Smooth muscle cell (in vitro differentiated cells): Measurements from ENCODE around the gene GPATCH8. TPM values are rescaled to one million over a fixed set of nuclear protein-coding genes. Genes with fewer than 3 reads are reported as not detected.

Experiments used
- DNase-seq: peaks from one replicate; lab custom pipeline; 2025; ENCODE audit not compliant: unreplicated experiment; lab: John Stamatoyannopoulos, UW
- H2AFZ ChIP-seq: fragments of 200-600 bp; sonication (generic); 2 replicates; pipeline ENCODE4 v1.6.0; 2016; ENCODE audit warnings: antibody characterized with exemption, low read depth, mild to moderate bottlenecking
- H3F3A ChIP-seq: fragments of 200-600 bp; sonication (generic); 2 replicates; pipeline ENCODE4 v1.6.0; 2017; ENCODE audit warnings: antibody characterized with exemption, low read depth
- H3K27ac ChIP-seq: fragments of 200-600 bp; sonication (generic); 2 replicates; pipeline ENCODE4 v1.5.1; 2016; ENCODE audit warnings: low read depth, mild to moderate bottlenecking
- H3K27me3 ChIP-seq: fragments of 200-600 bp; sonication (generic); 2 replicates; pipeline ENCODE4 v1.6.1; 2016; ENCODE audit warnings: low read depth, mild to moderate bottlenecking
- H3K36me3 ChIP-seq: fragments of 200-600 bp; sonication (generic); 2 replicates; pipeline ENCODE4 v1.5.1; 2016; ENCODE audit warnings: low read depth
- H3K4me1 ChIP-seq: fragments of 200-600 bp; sonication (generic); 2 replicates; pipeline ENCODE4 v1.5.1; 2016; ENCODE audit warnings: low read depth
- H3K4me2 ChIP-seq: fragments of 200-600 bp; sonication (generic); 2 replicates; pipeline ENCODE4 v1.6.0; 2016; ENCODE audit warnings: mild to moderate bottlenecking
- H3K4me3 ChIP-seq: fragments of 200-600 bp; sonication (generic); 2 replicates; pipeline ENCODE4 v1.5.1; 2016; ENCODE audit warnings: mild to moderate bottlenecking
- H3K79me2 ChIP-seq: fragments of 200-600 bp; sonication (generic); 2 replicates; pipeline ENCODE4 v1.6.0; 2016; ENCODE audit warnings: low read depth, mild to moderate bottlenecking
- H3K9ac ChIP-seq: fragments of 200-600 bp; sonication (generic); 2 replicates; pipeline ENCODE4 v1.6.0; 2016; ENCODE audit warnings: low read depth
- H3K9me3 ChIP-seq: fragments of 200-600 bp; sonication (generic); replicated peaks from 2 replicates; pipeline ENCODE4 v1.5.1; 2016; ENCODE audit warnings: low read depth
- H4K20me1 ChIP-seq: fragments of 200-600 bp; sonication (generic); 2 replicates; pipeline ENCODE4 v1.6.0; 2016; ENCODE audit warnings: low read depth
- CTCF ChIP-seq: fragments of 200-600 bp; sonication (generic); IDR thresholded peaks from 2 replicates; pipeline ENCODE4 v1.5.1; 2017; ENCODE audit warnings: borderline replicate concordance, mild to moderate bottlenecking, antibody characterized with exemption; ENCODE audit not compliant: insufficient read depth, poor library complexity, severe bottlenecking
- WGBS: methylation state at CpG from one replicate; pipeline ENCODE4 v1.1.7; 2016; ENCODE audit warnings: low lambda C conversion rate; 5-methylcytosine and 5-hydroxymethylcytosine counted together
- polyA plus RNA-seq: library from polyadenylated mRNA; unstranded; fragments of >200 nt; fragmentation: Nextera tagmentation; extraction: Ambion mirVana; gene quantifications from 2 replicates; pipeline ENCODE4 v1.2.1, GENCODE V29; 2016
- total RNA-seq: library from RNA; depleted of rRNA; stranded (reverse); fragments of >200 nt; gene quantifications from 2 replicates; pipeline ENCODE4 v1.2.3, GENCODE V29; 2014

Gene GPATCH8
- total and polyA plus RNA-seq, 2 experiments from 2014 or later: 17.6 to 25.0 TPM

DNA sequence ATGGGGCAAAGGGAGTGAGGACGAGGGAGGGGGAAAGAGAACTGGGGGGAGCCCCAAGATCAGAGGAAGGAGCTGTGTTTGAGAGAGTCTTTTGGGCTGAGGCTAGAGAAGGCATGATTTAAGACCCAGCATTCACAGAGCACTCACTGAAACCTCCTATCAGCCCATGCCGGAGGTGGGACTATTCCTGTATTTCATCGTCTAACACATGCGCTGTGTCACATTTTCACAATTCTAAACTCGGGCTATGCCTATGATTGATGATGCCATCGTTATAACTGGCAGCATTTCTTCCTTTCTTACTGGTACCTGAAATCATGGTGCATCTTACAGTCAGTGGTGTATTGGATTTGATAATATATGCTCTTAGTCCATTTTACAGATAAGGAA is 143.1 kb downstream of the GPATCH8 start:
- WGBS: 74% methylated on average over 6 of the region's 6 CpGs
- Histone ChIP-seq H3K9ac (no peak overlapping the region), H3K36me3 (no peaks in the 10 kb centered on the region), H3F3A (peaks cover 12% of the 10 kb centered on the region), H3K79me2 (peaks cover 12% of the 10 kb centered on the region), H2AFZ (no peak overlapping the region), H3K4me3 (no peak overlapping the region), H3K9me3 (no peaks in the 10 kb centered on the region), H3K27ac (no peak overlapping the region), H3K4me2 (peak overlapping the region; percentile 94), H3K27me3 (no peaks in the 10 kb centered on the region), H3K4me1 (peaks cover 25% of the 10 kb centered on the region), H4K20me1 (peaks cover 51% of the 10 kb centered on the region)
- no peak for TF ChIP-seq CTCF
- DNase-seq: no peak

GRCh38 chr17:44359458-44360143 is 143.6 kb downstream of the GPATCH8 start:
- Histone ChIP-seq H3F3A (peaks cover 12% of the 10 kb centered on the region), H3K4me2 (no peak overlapping the region), H3K9me3 (no peaks in the 10 kb centered on the region), H3K36me3 (no peaks in the 10 kb centered on the region), H3K27ac (no peak overlapping the region), H3K4me1 (peaks cover 25% of the 10 kb centered on the region), H3K79me2 (peaks cover 12% of the 10 kb centered on the region), H3K4me3 (no peak overlapping the region), H2AFZ (no peak overlapping the region), H4K20me1 (peaks cover 51% of the 10 kb centered on the region), H3K27me3 (no peaks in the 10 kb centered on the region), H3K9ac (no peak overlapping the region)
- WGBS: 91% methylated on average over 13 of the region's 14 CpGs
- TF ChIP-seq CTCF: no peak
- no peak for DNase-seq

DNA sequence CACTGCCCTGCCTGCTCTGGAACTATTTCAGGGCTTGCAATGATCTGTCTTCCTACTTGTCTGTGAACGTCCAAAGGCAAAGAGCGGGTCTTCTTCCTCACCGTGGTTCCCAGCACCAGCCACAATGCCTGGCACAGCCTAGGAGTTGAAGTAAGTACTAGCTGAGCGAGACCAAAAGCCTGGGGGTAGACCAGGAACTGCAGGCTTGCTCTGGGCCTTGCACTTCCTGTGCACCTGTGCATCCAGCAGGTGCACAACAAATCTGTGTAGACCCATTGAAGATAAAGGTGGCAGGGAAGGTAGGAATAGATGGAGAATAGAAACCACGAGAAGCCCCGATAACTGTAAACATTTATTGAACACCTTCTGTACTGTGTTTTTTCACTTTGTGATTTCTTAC is 144.2 kb downstream of the GPATCH8 start:
- no peak for DNase-seq
- no peak overlapping the region for H3K9ac ChIP-seq
- peaks cover 25% of the 10 kb centered on the region for H3K4me1 ChIP-seq
- H3K27ac ChIP-seq: no peak overlapping the region
- 96% methylated on average over 6 of the region's 6 CpGs for WGBS
- H3K27me3 ChIP-seq: no peaks in the 10 kb centered on the region
- H3K9me3 ChIP-seq: no peaks in the 10 kb centered on the region
- H2AFZ ChIP-seq: no peak overlapping the region
- H3K36me3 ChIP-seq: no peaks in the 10 kb centered on the region
- H3K4me3 ChIP-seq: no peak overlapping the region
- peaks cover 12% of the 10 kb centered on the region for H3F3A ChIP-seq
- no peak for TF ChIP-seq CTCF
- H3K4me2 ChIP-seq: no peak overlapping the region
- H4K20me1 ChIP-seq: peaks cover 51% of the 10 kb centered on the region
- peaks cover 12% of the 10 kb centered on the region for H3K79me2 ChIP-seq

GRCh38 chr17:44358066-44358465 is 145.1 kb downstream of the GPATCH8 start:
- no peak overlapping the region for H3K4me3 ChIP-seq
- no peak overlapping the region for H2AFZ ChIP-seq
- 93% methylated on average over 9 of the region's 9 CpGs for WGBS
- H3K36me3 ChIP-seq: no peaks in the 10 kb centered on the region
- peaks cover 12% of the 10 kb centered on the region for H3F3A ChIP-seq
- no peak overlapping the region for H3K4me2 ChIP-seq
- no peaks in the 10 kb centered on the region for H3K9me3 ChIP-seq
- H3K79me2 ChIP-seq: peaks cover 7% of the 10 kb centered on the region
- no peak overlapping the region for H3K27ac ChIP-seq
- H3K4me1 ChIP-seq: peaks cover 25% of the 10 kb centered on the region
- no peak overlapping the region for H3K9ac ChIP-seq
- peaks cover 51% of the 10 kb centered on the region for H4K20me1 ChIP-seq
- TF ChIP-seq CTCF: no peak
- H3K27me3 ChIP-seq: no peaks in the 10 kb centered on the region
- no peak for DNase-seq
